Islet of Langerhans (tissue), 1 donor: ENCODE data around the gene ZNF774.
"Not testable (repeated sequence)": the region's sequence is repeated elsewhere in the genome, so short reads cannot be mapped to it uniquely, and the experiment has no call there.

ENCODE experiments used
- FAIRE-seq: peaks from one replicate; lab custom pipeline; 2011; peaks lifted over from hg19 to GRCh38; lab: Jason Lieb, UNC

Gene ZNF774

DNA sequence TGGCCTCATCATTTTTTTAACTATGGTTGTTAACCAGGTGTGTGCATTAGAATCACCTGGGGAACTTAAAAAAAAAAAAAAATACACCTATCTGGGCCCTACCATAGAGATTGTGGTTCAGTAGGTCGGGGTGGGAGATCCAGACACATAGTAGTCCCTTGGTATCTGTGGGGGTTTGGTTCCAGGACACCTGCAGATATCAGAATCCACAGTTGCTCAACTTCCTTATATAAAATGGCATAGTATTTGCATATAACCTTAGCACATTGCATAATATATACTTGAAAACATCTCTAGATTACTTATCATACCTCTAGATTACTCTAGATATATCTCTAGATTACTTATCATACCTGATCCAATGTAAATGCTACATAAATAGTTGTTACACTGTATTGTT, 41.0 kb downstream of the ZNF774 start:
- no peak for FAIRE-seq

- FAIRE-seq: no peak
Measured at GRCh38 chr15:90394074-90394473, 42.0 kb downstream of the ZNF774 start.

DNA sequence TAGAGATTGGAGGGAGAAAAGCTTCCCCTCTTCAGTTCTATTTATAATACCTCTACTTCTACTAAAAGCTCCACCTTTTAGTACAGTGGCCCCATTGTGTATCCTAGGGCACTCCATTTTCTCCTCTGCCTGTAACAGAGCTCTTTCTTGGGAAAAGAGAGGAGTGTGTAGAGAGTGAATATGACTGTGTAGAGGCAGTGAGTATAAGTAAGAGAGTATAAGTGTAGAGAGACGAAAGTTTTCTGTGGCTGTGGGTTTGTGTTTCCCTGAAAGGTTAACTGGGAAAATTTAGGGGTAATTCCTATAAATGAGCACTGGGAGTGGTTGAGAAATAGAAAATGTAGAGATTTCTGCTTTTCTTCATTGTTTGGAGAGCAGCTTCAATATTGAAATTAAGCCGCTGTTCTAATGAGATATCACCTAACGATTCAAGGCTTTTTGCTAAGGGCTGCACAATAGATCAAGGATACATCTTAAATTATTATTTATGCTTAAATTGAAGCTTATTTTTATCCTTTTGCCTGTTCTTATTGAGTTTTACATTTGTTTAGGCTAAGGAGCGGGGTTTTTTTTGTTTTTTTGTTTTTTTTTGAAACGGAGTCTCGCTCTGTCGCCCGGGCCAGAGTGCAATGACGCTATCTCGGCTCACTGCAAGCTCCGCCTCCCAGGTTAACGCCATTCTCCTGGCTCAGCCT, 42.8 kb downstream of the ZNF774 start:
- FAIRE-seq: no peak

- no peak for FAIRE-seq
Measured at GRCh38 chr15:90396321-90396720, 44.2 kb downstream of the ZNF774 start.

DNA sequence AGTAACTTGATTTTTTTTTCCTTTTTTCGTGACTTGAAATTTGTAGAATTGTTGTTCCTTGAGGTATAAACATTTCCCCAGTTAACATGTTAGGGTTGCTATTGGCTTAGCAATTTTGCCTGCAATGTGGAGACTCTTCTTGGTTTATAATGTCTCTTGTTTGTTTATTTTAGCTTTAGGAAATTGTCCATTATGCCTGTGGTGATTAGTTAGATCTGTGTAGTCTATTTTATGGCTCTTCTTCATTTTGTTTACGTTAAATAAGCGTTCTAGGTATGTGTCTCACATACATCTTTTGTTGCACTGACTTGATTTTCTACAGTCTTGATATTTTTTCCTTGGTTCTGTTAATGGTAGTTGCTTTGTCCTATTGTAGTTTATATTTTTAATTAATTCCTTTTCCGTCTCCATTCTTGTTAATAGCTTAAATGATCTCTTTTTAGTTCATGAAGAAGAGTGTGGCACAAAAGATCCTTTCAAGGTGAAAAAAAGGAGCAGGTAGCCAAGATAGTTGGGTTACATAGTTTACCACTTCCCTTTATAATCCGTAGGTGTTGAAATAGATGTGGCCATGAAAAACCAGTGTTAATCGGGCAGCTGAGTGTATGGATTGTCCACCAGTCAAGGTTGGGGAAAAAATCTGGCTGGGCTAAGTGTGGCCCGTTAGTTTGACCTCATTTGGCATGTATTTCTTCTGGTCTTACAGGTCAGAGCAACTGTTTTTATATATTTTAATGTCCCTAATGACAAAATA, 48.1 kb downstream of the ZNF774 start:
- FAIRE-seq: no peak

GRCh38 chr15:90400759-90401314, 48.8 kb downstream of the ZNF774 start:
- peak; percentile 96 for FAIRE-seq

- FAIRE-seq: no peak
Measured at GRCh38 chr15:90401495-90401894, 49.4 kb downstream of the ZNF774 start.

- no peak for FAIRE-seq
Measured at GRCh38 chr15:90402223-90402622, 50.1 kb downstream of the ZNF774 start.

GRCh38 chr15:90402767-90403166, 50.7 kb downstream of the ZNF774 start:
- no peak for FAIRE-seq

GRCh38 chr15:90405055-90405607, 53.0 kb downstream of the ZNF774 start:
- no peak for FAIRE-seq

GRCh38 chr15:90407336-90407735, 55.3 kb downstream of the ZNF774 start:
- no peak for FAIRE-seq

DNA sequence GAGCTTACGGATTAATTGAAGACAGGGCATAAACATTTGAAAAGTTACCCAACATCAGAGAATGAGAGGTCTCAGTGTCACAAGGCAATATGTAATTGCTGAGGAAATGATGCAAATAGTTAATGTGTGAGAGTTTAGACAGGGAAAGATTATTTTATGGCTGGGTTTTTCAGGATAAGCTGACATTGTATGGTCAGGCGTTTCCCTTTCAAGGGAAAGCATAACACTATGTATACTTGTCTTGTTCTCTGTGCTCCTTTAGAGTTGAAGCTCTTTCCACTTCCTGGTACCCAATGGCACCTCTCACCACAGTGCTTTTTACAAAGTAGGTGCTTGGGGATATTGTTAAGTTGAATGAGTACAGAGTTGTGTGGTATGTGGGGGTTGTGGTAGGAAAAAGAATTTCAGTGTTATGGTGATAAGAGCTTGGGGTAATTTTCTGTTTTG, 55.8 kb downstream of the ZNF774 start:
- FAIRE-seq: no peak

GRCh38 chr15:90408657-90409056, 56.6 kb downstream of the ZNF774 start:
- no peak for FAIRE-seq

GRCh38 chr15:90409587-90409986, 57.5 kb downstream of the ZNF774 start:
- FAIRE-seq: not testable (repeated sequence)

GRCh38 chr15:90410316-90410715, 58.2 kb downstream of the ZNF774 start:
- not testable (repeated sequence) for FAIRE-seq

GRCh38 chr15:90411176-90411575, 59.1 kb downstream of the ZNF774 start:
- no peak for FAIRE-seq
